GM12878 (cell line): Measurements from ENCODE around the gene KRTAP10-7. TPM values are rescaled to one million over a fixed set of nuclear protein-coding genes. Genes with fewer than 3 reads are reported as not detected.

Experiments
- ATAC-seq: fragments of 200-7000 bp; cut with Tn5 transposase; 3 replicates; pipeline ENCODE4 v1.9.1; 2020; ENCODE audit warnings: mild to moderate bottlenecking, moderate library complexity
- BruUV-seq: library from RNA; stranded (reverse); fragments of 400-500 nt; replicated peaks from 2 replicates; lab custom pipeline; 2021; lab: Mats Ljungman, UMichigan
- CTCF ChIA-PET: fragments of 300-600 bp; sonication (Branson Sonifier 250); formaldehyde crosslinking; extraction: SDS; loops from one replicate; lab custom pipeline; 2021; ENCODE audit warnings: inconsistent platforms; lab: Yijun Ruan, JAX
- POLR2A ChIA-PET: fragments of 350-600 bp; formaldehyde crosslinking; extraction: SDS; loops from one replicate; lab custom pipeline; 2021; ENCODE audit warnings: inconsistent platforms; lab: Charles Lee
- RAD21 ChIA-PET: fragments of 300-600 bp; sonication (Branson Sonifier 250); formaldehyde crosslinking; loops from one replicate; lab custom pipeline; 2023; ENCODE audit warnings: antibody characterized with exemption; ENCODE audit not compliant: unreplicated experiment; lab: Charles Lee
- SMC1A ChIA-PET: fragments of 300-600 bp; sonication (Branson Sonifier 250); formaldehyde crosslinking; loops from one replicate; lab custom pipeline; 2023; ENCODE audit not compliant: unreplicated experiment, uncharacterized antibody; lab: Charles Lee
- DNase-seq: peaks from one replicate; pipeline ENCODE4 v3.0.0-alpha.2; 2011; ENCODE audit warnings: low read depth, low spot score
- FAIRE-seq: peaks from 3 replicates; lab custom pipeline; 2011; peaks lifted over from hg19 to GRCh38; lab: Jason Lieb, UNC
- H2AFZ ChIP-seq: 2 replicates; pipeline ENCODE4 v1.6.0; 2011; ENCODE audit warnings: low read depth, low read length, control low read depth; ENCODE audit not compliant: control insufficient read depth
- H3K27ac ChIP-seq: 2 replicates; pipeline ENCODE4 v1.5.1; 2011; ENCODE audit warnings: control low read depth; ENCODE audit not compliant: control insufficient read depth, insufficient read depth
- H3K27me3 ChIP-seq, 2 experiments: replicated peaks in 1 of 2; 2 replicates each; pipeline versions ENCODE4 v1.6.0 to v1.6.1; 2011; ENCODE audit warnings: low read length in 1 of 2; ENCODE audit not compliant: control insufficient read depth in 2 of 2, insufficient read depth in 2 of 2
- H3K36me3 ChIP-seq, 2 experiments: 2 replicates each; pipeline ENCODE4 v1.5.1; 2011; ENCODE audit warnings: low read length in 1 of 2; ENCODE audit not compliant: control insufficient read depth in 2 of 2, insufficient read depth in 2 of 2
- H3K4me1 ChIP-seq: 2 replicates; pipeline ENCODE4 v1.6.1; 2011; ENCODE audit warnings: mild to moderate bottlenecking, low read length, moderate library complexity, mixed read lengths; ENCODE audit not compliant: control insufficient read depth, insufficient read depth
- H3K4me2 ChIP-seq: 2 replicates; pipeline ENCODE4 v1.6.0; 2011; ENCODE audit warnings: control low read depth; ENCODE audit not compliant: control insufficient read depth, insufficient read depth
- H3K4me3 ChIP-seq: fragments of 200-600 bp; sonication (generic); 2 replicates; pipeline ENCODE4 v1.5.1; 2016
- H3K79me2 ChIP-seq: 2 replicates; pipeline ENCODE4 v1.6.0; 2011; ENCODE audit warnings: low read length; ENCODE audit not compliant: control insufficient read depth, insufficient read depth
- H3K9ac ChIP-seq: 2 replicates; pipeline ENCODE4 v1.8.0; 2011; ENCODE audit warnings: low read length, control low read depth, mixed read lengths; ENCODE audit not compliant: control insufficient read depth, insufficient read depth
- H3K9me3 ChIP-seq: replicated peaks from 3 replicates; pipeline ENCODE4 v1.5.1; 2011; ENCODE audit warnings: mild to moderate bottlenecking, low read length; ENCODE audit not compliant: control insufficient read depth, insufficient read depth
- H4K20me1 ChIP-seq: 2 replicates; pipeline ENCODE4 v1.6.0; 2011; ENCODE audit not compliant: control insufficient read depth, insufficient read depth
- CHD2 ChIP-seq: IDR thresholded peaks from 2 replicates; pipeline ENCODE4 v1.6.1; 2011; ENCODE audit warnings: low read depth, low read length, improper control_type of control experiment, borderline replicate concordance
- CREM ChIP-seq: IDR thresholded peaks from 2 replicates; pipeline ENCODE4 v1.6.1; 2014; ENCODE audit warnings: antibody characterized with exemption, low read depth
- FOXM1 ChIP-seq: IDR thresholded peaks from 2 replicates; pipeline ENCODE4 v1.6.1; 2012; ENCODE audit warnings: low read depth, mild to moderate bottlenecking, inconsistent platforms, low read length, moderate library complexity
- GABPA ChIP-seq: IDR thresholded peaks from 2 replicates; pipeline ENCODE4 v1.6.1; 2014; ENCODE audit warnings: antibody characterized with exemption, low read depth, mild to moderate bottlenecking, inconsistent platforms
- KDM1A ChIP-seq: fragments of 200-600 bp; sonication (generic); IDR thresholded peaks from 2 replicates; pipeline ENCODE4 v1.6.1; 2016; ENCODE audit warnings: borderline replicate concordance
- NFYB ChIP-seq: IDR thresholded peaks from 2 replicates; pipeline ENCODE4 v1.6.1; 2011; ENCODE audit warnings: low read depth, mild to moderate bottlenecking, low read length, improper control_type of control experiment, moderate library complexity; ENCODE audit not compliant: insufficient read depth
- NR2C1 ChIP-seq: fragments of 450-650 bp; IDR thresholded peaks from 2 replicates; pipeline ENCODE4 v1.6.1; 2017; ENCODE audit warnings: antibody characterized with exemption, mild to moderate bottlenecking, moderate library complexity
- RAD21 ChIP-seq: IDR thresholded peaks from 2 replicates; pipeline ENCODE4 v1.6.1; 2011; ENCODE audit warnings: mild to moderate bottlenecking, low read depth, low read length, moderate library complexity; ENCODE audit not compliant: insufficient read depth
- RBBP5 ChIP-seq: fragments of 200-600 bp; sonication (generic); conservative IDR thresholded peaks from 2 replicates; pipeline ENCODE4 v1.6.1; 2016
- RELA ChIP-seq: fragments of 450-650 bp; IDR thresholded peaks from 2 replicates; pipeline ENCODE4 v1.8.0; 2014; ENCODE audit warnings: borderline replicate concordance; ENCODE audit not compliant: partially characterized antibody
- SMAD1 ChIP-seq: fragments of 450-650 bp; IDR thresholded peaks from 2 replicates; pipeline ENCODE4 v1.6.1; 2018; ENCODE audit warnings: mild to moderate bottlenecking, low read depth; ENCODE audit not compliant: partially characterized antibody
- ZNF622 ChIP-seq: fragments of 450-650 bp; IDR thresholded peaks from 2 replicates; pipeline ENCODE4 v1.6.1; 2017; ENCODE audit warnings: mild to moderate bottlenecking, inconsistent platforms
- ZNF687 ChIP-seq: fragments of 450-650 bp; IDR thresholded peaks from 2 replicates; pipeline ENCODE4 v1.6.1; 2017; ENCODE audit warnings: mild to moderate bottlenecking, moderate library complexity
- WGBS: methylation state at CpG from one replicate; pipeline ENCODE4 v1.1.6; 2016; ENCODE audit warnings: low lambda C conversion rate; ENCODE audit not compliant: insufficient replicate concordance, insufficient coverage; ENCODE audit errors: missing lambda C conversion rate; 5-methylcytosine and 5-hydroxymethylcytosine counted together
- in situ Hi-C: fragments of 300-500 bp; cut with MboI; formaldehyde crosslinking; loops from 9 replicates; pipeline ENCODE4 v1.14.3; 2018; ENCODE audit warnings: mixed read lengths
- intact Hi-C: fragments of 100-400 bp; cut with micrococcal nuclease; formaldehyde crosslinking; loops from one replicate; pipeline ENCODE4 v1.14.2; 2022; ENCODE audit not compliant: unreplicated experiment
- polyA plus RNA-seq, 11 experiments: library from polyadenylated mRNA; depleted of rRNA in 4 of 11; unstranded in 6 of 11; stranded (reverse) in 5 of 11; fragments of >200 nt; fragmentation: Nextera tagmentation in 4 of 11; fragmentation: Illumina TruSeq in 1 of 11; extraction: Ambion mirVana in 4 of 11; extraction: Trizol in 1 of 11; gene quantifications; 1 replicate in 1 of 11; 2 replicates in 10 of 11; pipeline versions ENCODE4 v1.2.1 to v1.2.3, GENCODE V29; 2011 to 2016; ENCODE audit warnings: inconsistent platforms in 2 of 11, missing spikeins in 2 of 11, low read depth in 1 of 11
- total RNA-seq, 4 experiments: library from RNA; depleted of rRNA in 3 of 4; stranded (reverse); fragments of >200 nt in 3 of 4; fragmentation: Illumina TruSeq in 1 of 4; extraction: Trizol in 1 of 4; gene quantifications; 2 replicates each; pipeline versions ENCODE4 v1.2.1 to v1.2.3, GENCODE V29; 2013 to 2021
- TF ChIP-seq, protein P1 (sequence below): fragments of 450-650 bp; IDR thresholded peaks from 2 replicates; pipeline ENCODE4 v1.6.1; 2017; ENCODE audit warnings: borderline replicate concordance
- TF ChIP-seq, protein P2 (sequence below): fragments of 450-650 bp; IDR thresholded peaks from 2 replicates; pipeline ENCODE4 v1.6.1; 2016; ENCODE audit warnings: mild to moderate bottlenecking, moderate library complexity, borderline replicate concordance

KRTAP10-7 gene
- total and polyA plus RNA-seq, 10 of the 15 experiments (the other 5 are each of a cell fraction or from before 2014, with no cell fraction given) = not detected

- ChIA-PET POLR2A (no interaction called here), RAD21 (no interaction called here), SMC1A (interaction anchor here (0.8 kb wide), 1 partner anchor 9 kb away, joined by 3 read pairs; no protein-coding TSS in a partner anchor), CTCF (interaction anchor here (0.6 kb wide), 1 partner anchor 215 kb away, joined by 4 read pairs; no protein-coding TSS in a partner anchor)
- Histone ChIP-seq H3K79me2 (no peaks in the 10 kb centered on the region), H2AFZ (no peak overlapping the region), H3K4me3 (no peak overlapping the region), H4K20me1 (no peaks in the 10 kb centered on the region), H3K9ac (no peak overlapping the region), H3K27ac (no peak overlapping the region), H3K9me3 (peaks cover 2% of the 10 kb centered on the region; the same call in 1 of the 3 replicates), H3K4me2 (no peak overlapping the region), H3K4me1 (no peaks in the 10 kb centered on the region), H3K36me3 (no peaks in the 10 kb centered on the region), H3K27me3 (no peaks in the 10 kb centered on the region)
- 70% methylated on average over 28 of the region's 28 CpGs for WGBS
- no peak for FAIRE-seq
- in situ Hi-C loops = no loop called here
- ATAC-seq = no peak
- no peak for DNase-seq
- intact Hi-C loops = no loop called here
- BruUV-seq = no TSS peak
- no peak for TF ChIP-seq GABPA
- no peak for TF ChIP-seq RELA
- no peak for TF ChIP-seq RBBP5
- TF ChIP-seq RAD21 = no peak
- no peak for TF ChIP-seq CHD2
- TF ChIP-seq, protein P1, sequence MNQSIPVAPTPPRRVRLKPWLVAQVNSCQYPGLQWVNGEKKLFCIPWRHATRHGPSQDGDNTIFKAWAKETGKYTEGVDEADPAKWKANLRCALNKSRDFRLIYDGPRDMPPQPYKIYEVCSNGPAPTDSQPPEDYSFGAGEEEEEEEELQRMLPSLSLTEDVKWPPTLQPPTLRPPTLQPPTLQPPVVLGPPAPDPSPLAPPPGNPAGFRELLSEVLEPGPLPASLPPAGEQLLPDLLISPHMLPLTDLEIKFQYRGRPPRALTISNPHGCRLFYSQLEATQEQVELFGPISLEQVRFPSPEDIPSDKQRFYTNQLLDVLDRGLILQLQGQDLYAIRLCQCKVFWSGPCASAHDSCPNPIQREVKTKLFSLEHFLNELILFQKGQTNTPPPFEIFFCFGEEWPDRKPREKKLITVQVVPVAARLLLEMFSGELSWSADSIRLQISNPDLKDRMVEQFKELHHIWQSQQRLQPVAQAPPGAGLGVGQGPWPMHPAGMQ = no peak
- TF ChIP-seq SMAD1 = no peak
- TF ChIP-seq NR2C1 = no peak
- TF ChIP-seq, protein P2, sequence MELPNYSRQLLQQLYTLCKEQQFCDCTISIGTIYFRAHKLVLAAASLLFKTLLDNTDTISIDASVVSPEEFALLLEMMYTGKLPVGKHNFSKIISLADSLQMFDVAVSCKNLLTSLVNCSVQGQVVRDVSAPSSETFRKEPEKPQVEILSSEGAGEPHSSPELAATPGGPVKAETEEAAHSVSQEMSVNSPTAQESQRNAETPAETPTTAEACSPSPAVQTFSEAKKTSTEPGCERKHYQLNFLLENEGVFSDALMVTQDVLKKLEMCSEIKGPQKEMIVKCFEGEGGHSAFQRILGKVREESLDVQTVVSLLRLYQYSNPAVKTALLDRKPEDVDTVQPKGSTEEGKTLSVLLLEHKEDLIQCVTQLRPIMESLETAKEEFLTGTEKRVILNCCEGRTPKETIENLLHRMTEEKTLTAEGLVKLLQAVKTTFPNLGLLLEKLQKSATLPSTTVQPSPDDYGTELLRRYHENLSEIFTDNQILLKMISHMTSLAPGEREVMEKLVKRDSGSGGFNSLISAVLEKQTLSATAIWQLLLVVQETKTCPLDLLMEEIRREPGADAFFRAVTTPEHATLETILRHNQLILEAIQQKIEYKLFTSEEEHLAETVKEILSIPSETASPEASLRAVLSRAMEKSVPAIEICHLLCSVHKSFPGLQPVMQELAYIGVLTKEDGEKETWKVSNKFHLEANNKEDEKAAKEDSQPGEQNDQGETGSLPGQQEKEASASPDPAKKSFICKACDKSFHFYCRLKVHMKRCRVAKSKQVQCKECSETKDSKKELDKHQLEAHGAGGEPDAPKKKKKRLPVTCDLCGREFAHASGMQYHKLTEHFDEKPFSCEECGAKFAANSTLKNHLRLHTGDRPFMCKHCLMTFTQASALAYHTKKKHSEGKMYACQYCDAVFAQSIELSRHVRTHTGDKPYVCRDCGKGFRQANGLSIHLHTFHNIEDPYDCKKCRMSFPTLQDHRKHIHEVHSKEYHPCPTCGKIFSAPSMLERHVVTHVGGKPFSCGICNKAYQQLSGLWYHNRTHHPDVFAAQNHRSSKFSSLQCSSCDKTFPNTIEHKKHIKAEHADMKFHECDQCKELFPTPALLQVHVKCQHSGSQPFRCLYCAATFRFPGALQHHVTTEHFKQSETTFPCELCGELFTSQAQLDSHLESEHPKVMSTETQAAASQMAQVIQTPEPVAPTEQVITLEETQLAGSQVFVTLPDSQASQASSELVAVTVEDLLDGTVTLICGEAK = no peak
- TF ChIP-seq NFYB = no peak
- no peak for TF ChIP-seq KDM1A
- TF ChIP-seq CREM = no peak
- TF ChIP-seq ZNF687 = no peak
- TF ChIP-seq FOXM1 = no peak
- TF ChIP-seq ZNF622 = no peak
These were observed 14.6 kb downstream of the KRTAP10-7 start for GRCh38 chr21:44614961-44615391.
